Activated naive CD4-positive, alpha-beta T cell treated with anti-CD3 and anti-CD28 coated beads, Interleukin-2, amount 50 U/mL, for 72 hours (primary cell): ENCODE data around the gene CCDC159. TPM values are rescaled to one million over a fixed set of nuclear protein-coding genes. Genes with fewer than 3 reads are reported as not detected.
A peak's percentile ranks its signal among the peaks of the same experiment; 100 is the strongest.
"Not testable (repeated sequence)": the region's sequence is repeated elsewhere in the genome, so short reads cannot be mapped to it uniquely, and the experiment has no call there.

Experiments used
- ATAC-seq, 2 donors: fragments of 150-1000 bp; cut with Tn5 transposase; 2 replicates each; pipeline ENCODE4 v1.10.0; 2021; ENCODE audit warnings: mild to moderate bottlenecking in 2 of 2, moderate library complexity in 2 of 2
- DNase-seq, 2 donors: peaks; one replicate each; pipeline ENCODE4 v3.0.0; 2021 to 2022; ENCODE audit warnings: low spot score in 2 of 2
- H3K27ac Mint-ChIP-seq, 2 donors: one replicate each; pipeline ENCODE4 v1.8.0; 2022; ENCODE audit warnings: mild to moderate bottlenecking in 2 of 2, mixed read lengths in 2 of 2
- H3K36me3 Mint-ChIP-seq, 2 donors: one replicate each; pipeline ENCODE4 v1.8.0; 2022; ENCODE audit warnings: mixed read lengths in 2 of 2
- H3K9me3 Mint-ChIP-seq, 2 donors: one replicate each; pipeline ENCODE4 v1.8.0; 2022; ENCODE audit warnings: mixed read lengths in 2 of 2
- total RNA-seq, 2 donors: library from RNA; stranded (reverse); gene quantifications; one replicate each; pipeline ENCODE4 v1.2.3, GENCODE V29; 2022

CCDC159 gene, protein sequence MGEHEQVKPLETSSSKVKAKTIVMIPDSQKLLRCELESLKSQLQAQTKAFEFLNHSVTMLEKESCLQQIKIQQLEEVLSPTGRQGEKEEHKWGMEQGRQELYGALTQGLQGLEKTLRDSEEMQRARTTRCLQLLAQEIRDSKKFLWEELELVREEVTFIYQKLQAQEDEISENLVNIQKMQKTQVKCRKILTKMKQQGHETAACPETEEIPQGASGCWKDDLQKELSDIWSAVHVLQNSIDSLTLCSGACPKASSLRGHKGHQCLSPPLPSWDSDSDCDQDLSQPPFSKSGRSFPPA
- total RNA-seq, result 10 to 100 TPM; 16.6 to 28.8 TPM

DNA sequence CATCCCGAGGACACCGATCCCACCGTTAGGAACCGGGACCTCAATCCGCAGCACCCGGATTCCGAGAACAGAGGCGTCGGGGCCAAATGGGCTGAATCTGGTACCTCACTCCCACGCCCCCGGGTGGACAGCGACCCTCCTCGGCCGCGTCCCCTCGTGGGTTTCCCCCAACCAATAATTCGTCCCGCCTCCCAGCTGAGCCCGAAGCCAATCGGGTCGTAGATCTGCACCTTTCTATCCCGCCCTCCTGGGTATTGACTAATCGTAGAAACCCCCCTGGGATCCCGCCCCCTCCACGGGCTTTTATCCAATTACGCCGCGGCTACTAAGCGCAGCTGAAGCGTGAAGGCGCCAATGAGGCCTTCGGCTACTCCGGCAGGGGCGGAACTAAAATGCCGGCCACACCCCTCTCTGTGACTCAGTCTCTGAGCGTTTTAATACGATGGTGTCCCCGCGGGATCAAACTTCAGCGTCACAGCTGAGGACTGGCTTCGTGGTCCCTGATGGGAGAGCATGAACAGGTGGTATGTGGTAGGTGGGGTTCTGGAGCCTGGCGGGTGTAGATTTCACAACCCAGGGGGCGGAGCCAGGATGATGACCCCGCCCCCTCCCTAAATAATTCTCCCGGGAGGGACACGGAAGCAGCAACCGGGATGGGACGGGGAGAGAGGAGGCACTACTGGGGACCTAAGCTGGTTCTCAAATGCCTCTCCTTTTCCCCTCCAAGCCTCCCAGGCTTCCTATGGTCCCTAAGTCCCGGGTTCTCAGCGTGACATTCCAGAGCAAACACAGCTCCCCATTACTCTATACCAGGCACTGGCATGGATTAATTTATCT is at the start of gene CCDC159, which contains the start of gene TMEM205:
Gene CCDC159, plus strand, starts transcription at position 416 of the 837 bp plus-strand sequence. Its CDS starts 88 bp downstream, at position 504.
Gene TMEM205, minus strand, starts transcription at position 165 of the 837 bp plus-strand sequence. CDS start 649 bp downstream, outside the sequence.
- peaks cover 7 to 8% of the 10 kb centered on the region in 2 donors for H3K9me3 Mint-ChIP-seq
- peak; percentile 95 to 98 for DNase-seq
- peak; percentile 96 for ATAC-seq
- peak within 1 kb of the TSS; percentile 93 to 94 for H3K27ac Mint-ChIP-seq
- peaks cover 6 to 20% of the 10 kb centered on the region in 2 donors for H3K36me3 Mint-ChIP-seq

DNA sequence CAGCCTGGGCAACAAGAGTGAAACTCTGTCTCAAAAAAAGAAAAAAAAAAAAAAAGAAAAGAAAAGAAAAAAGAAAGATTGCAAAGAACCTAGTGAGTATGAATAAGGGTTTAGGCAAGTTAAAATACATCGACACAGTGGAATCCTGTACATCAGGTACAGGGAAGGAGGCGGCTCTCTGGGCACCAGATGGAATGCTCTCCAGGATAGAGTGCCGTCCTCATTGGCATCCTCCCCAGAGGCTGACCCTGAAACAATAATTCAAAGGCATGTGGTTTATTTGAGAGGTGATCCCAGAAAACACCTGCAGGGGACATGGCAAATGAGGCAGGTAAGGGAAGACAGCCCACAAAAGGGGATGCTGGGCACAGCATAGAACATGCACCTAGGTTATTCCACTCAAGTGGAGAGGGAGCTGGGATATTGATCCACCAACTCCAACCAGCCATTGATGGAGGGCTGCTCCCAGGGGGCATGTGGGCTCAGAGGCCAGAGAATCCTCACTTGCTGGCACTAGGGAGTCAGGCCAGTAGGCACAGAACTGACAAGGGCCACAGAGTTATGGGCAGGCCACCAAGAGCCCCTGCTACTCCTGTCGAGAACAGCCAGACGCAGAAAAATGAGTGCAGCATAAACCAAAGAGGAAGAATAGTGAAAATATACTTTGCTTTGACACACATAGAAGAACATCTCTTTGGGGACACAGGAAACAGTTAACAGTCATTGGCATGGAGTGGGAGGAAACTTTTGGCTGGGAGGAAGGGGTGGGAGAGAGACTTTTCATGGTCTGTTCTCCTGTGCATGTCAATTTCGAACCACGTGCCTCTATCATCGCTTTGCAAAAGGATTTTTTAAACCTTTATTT is 46.1 kb upstream of the CCDC159 start:
- no peak for DNase-seq
- Mint-ChIP-seq H3K36me3 (no peaks in the 10 kb centered on the region), H3K9me3 (no peaks in the 10 kb centered on the region), H3K27ac (no peak overlapping the region)
- no peak for ATAC-seq

DNA sequence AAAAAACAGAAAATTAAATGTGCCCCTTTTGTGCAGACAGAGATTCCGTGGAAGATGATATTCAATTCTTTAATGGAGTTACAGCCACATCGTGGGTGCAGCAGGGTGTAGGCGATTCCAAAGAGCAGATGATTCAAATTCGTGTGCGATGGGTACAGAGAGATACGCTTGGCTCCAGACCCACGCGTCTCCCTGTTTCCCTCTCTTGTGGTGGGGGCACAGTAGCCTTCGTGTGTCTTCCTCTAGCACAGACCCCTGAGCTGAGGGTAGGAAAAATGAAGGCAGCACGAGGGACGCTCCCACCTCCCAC is 45.6 kb upstream of the CCDC159 start:
- Mint-ChIP-seq H3K9me3 (no peaks in the 10 kb centered on the region), H3K27ac (no peak overlapping the region), H3K36me3 (no peaks in the 10 kb centered on the region)
- DNase-seq (no peak), ATAC-seq (no peak)

DNA sequence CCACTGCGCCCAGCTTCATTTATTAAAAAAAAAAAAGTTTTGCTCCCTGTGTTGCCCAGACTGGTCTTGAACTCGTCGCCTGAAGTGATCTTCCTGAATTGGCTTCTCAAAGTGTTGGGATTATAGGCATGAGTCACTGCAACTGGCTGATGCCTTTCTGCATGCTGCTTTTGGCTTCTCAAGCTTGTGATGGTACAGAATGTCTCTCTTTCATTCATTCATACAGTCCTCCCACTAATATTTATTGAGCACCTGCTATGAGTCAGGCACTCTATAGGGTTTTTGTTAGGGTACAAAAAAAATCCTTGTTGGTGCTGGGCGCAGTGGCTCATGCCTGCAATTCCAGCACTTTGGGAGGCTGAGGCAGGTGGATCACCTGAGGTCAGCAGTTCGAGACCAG is 41.4 kb upstream of the CCDC159 start:
- ATAC-seq (no peak), DNase-seq (no peak)
- H3K36me3 Mint-ChIP-seq, result no peaks in the 10 kb centered on the region
- no peak overlapping the region for H3K27ac Mint-ChIP-seq
- H3K9me3 Mint-ChIP-seq, result no peaks in the 10 kb centered on the region

DNA sequence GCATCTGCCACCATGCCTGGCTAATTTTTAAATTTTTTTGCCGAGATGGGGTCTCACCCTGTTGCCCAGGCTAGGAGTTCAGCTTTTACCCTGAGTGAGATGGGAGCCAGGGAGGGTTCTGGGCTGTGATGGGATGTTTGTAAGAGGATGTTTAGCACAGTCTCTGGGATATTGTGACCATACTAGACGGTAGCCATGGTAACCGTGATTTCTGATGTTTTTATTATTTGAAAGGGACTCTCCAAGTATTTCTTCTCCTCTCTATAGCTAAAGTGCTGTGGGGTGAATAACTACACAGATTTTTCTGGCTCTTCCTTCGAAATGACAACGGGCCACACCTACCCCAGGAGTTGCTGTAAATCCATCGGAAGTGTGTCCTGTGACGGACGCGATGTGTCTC is 40.0 kb upstream of the CCDC159 start:
- H3K27ac Mint-ChIP-seq, result no peak overlapping the region
- H3K9me3 Mint-ChIP-seq, result no peaks in the 10 kb centered on the region
- DNase-seq, result no peak
- no peak for ATAC-seq
- H3K36me3 Mint-ChIP-seq, result no peaks in the 10 kb centered on the region

DNA sequence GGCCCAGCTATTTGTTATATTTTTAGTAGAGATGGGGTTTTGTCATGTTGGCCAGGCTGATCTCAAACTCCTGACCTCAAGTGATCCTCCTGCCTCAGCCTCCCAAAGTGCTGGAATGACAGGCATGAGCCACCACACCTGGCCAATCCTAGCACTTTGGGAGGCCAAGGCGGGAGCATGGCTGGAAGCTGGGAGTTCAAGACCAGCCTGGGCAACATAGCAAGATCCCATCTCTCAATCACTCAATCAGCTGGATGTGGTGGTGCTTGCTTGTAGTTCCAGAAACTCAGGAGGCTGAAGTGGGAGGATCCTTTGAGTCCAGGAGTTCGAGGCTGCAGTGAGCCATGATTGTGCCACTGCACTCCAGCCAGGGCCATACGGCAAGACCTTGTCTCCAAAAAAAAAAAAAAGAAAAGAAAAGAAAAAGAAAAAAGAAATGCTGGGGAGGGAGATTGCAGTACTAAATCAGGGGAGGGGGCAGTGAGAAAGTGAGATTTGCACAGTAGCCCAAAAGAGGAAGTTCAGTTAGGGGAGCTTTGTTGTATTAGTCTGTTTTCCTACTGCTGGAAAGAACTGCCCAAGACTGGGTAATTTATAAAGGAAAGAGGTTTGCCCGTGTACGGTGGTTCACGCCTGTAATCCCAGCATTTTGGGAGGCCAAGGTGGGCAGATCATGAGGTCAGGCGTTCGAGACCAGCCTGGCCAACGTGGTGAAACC is 25.9 kb upstream of the CCDC159 start:
- not testable (repeated sequence) for H3K9me3 Mint-ChIP-seq, H3K27ac Mint-ChIP-seq, ATAC-seq, DNase-seq, H3K36me3 Mint-ChIP-seq

DNA sequence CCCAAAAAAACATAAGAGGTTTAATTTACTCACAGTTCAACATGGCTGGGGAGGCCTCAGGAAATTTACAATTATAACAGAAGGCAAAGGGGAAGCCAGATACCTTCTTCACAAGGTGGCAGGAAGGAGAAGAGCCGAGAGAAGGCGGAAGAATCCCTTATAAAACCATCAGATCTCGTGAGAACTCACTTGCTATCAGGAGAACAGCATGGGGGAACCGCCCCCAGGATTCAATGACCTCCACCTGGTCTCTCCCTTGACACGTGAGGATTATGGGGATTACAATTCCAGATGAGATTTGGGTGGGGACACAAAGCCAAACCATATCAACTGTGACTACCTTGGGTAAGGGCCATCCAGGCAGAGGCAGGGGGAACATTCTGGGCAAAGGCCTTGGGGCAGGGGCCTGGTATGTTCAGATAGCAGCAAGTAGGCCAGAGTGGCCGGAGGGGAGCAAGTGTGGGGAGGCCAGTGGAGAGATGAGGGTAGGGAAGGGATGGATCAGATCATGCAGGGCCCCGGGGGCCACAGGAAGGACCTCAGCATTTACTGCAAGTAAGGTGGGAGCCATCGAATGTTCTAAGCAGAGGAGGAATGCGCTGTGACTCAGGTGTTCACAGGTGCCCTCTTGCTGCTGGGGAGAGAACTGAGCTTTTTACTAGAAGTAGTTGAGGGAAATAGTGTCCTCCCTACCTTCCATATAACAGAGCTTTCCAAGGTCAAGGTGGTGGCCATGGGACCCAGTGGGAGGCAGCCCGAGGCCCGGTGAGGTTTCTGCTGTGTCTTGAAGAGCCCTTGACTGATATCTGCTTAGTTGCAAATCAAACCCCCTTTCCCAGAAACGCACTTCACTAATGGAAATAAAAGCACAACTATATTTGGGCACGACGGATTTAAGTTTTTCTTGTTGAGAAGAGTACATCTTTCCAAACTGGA is 24.9 kb upstream of the CCDC159 start:
- Mint-ChIP-seq H3K27ac (no peak overlapping the region), H3K9me3 (no peaks in the 10 kb centered on the region), H3K36me3 (no peaks in the 10 kb centered on the region)
- ATAC-seq (no peak), DNase-seq (no peak)

DNA sequence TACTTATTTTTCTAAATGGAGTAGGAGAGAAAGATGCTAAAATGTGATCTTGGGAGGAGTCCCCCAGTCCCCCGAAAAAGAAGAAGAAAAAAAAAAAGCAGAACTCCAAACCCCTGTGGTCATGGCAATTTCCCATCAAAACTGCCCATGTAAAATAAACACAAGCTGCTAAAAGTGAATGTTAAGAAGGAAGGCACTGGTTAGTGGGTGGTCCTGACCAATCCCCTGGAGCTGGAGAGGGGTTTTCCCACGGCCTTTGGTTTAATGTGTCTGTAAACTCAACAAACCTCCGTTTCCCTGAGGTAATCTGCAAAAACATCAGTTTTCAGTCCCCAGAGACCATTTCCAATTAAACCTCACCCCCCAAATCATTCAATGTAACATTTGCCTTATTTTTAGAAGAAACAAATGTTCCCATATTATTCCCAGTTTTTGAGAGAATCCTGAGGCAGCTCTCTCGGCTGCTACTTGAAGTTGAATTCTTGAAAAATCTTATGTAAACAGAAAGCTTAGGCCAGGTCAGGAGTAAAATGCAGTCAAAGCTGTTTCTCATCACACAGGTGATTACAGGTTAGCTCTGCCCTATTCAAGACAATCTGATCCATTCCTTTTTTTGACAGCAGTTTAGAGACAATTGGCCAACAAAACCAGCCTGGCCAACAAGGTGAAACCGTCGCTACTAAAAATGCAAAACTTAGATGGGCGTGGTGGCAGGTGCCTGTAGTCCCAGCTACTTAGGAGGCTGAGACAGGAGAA is 23.9 kb upstream of the CCDC159 start:
- no peak for ATAC-seq
- Mint-ChIP-seq H3K9me3 (no peaks in the 10 kb centered on the region), H3K27ac (no peak overlapping the region), H3K36me3 (no peaks in the 10 kb centered on the region)
- DNase-seq, result no peak

DNA sequence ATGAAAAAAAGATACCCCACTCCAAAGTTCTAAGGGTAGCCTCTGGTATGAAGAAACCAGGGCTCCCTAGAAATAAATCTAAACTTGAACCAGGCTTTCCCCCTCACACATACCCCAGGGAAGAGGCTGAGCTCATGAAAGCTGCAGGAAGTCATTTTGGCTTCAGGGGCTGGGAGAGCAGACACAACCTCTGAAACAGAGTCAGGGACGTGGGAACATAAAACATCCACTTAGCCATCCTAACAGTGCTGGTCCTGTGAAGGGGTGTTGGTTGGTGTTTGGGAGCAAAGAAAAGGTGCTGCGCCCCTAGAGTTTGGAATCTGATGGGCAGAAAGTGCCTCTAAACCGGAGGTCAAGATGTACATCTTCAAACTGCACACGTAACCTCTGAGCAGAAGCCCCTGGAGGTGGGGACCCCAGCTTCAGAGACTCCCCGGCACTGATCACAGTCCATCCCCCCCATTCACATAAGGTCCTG is 22.7 kb upstream of the CCDC159 start:
- no peaks in the 10 kb centered on the region for H3K9me3 Mint-ChIP-seq
- no peaks in the 10 kb centered on the region for H3K36me3 Mint-ChIP-seq
- no peak for ATAC-seq
- peak overlapping the region; percentile 78 to 81 for H3K27ac Mint-ChIP-seq
- DNase-seq, result no peak

DNA sequence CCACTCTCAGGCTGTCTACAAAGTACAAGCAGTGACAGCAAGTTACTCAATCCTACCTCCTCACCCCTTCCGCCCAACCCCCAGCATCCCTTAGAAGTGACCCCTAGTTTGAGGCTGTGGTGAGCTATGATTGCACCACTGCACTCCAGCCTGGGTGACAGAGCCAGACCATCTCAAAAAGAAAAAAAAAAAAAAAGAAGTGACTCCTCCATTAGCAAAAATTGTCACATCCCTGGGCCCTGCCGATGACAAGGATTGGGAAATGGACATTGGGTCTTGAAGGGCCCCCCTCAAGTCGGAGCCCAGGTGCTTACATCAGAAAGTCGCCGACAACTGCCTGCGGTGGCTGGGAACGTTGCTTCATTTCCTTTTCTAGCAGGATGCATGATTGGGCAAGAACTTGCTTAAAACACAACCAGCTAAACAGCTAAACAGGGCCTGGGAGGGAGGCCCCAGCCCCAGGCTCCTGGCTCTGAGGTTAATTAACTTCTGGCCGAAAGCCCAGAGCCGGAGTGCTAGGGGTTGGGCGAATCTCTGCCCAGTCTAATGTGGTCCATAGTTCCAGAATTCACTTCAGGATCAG is 22.1 kb upstream of the CCDC159 start:
- Mint-ChIP-seq H3K27ac (peak overlapping the region; percentile 78 to 81), H3K9me3 (no peaks in the 10 kb centered on the region), H3K36me3 (no peaks in the 10 kb centered on the region)
- no peak for DNase-seq
- peak; percentile 58 to 84 for ATAC-seq

DNA sequence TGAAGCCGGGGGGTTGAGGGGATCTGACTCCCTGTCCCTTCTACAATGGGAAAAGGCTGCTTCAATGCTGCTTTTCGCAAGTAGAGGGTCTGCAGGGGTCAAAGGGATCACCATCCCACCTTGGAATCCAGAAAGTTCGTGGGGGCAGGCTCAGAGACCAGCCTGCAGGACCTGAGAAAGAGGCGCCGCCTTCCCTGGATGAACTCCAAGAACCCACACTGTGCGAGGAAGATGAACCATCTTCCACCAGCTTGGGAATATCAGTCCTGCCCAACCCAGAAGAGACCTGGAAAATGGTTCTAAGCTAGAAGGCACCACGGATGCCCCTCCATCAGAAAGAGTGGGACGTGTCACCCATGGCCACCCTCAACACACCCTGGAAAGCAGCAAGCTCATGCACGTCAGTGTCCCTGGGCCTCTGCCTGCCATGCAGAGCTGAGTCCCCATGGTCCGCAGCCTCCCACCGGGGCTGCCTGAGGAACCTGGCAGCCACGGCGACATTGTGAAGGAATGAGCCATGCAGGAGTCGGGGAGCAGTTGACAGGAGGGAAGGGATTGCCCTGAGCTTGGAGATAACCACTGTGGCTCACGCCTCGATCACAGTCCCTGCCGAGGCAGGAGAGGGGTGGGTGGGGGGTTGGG is 21.4 kb upstream of the CCDC159 start:
- peak overlapping the region; percentile 78 to 81 for H3K27ac Mint-ChIP-seq
- ATAC-seq (no peak), DNase-seq (no peak)
- H3K36me3 Mint-ChIP-seq, result no peaks in the 10 kb centered on the region
- no peaks in the 10 kb centered on the region for H3K9me3 Mint-ChIP-seq

DNA sequence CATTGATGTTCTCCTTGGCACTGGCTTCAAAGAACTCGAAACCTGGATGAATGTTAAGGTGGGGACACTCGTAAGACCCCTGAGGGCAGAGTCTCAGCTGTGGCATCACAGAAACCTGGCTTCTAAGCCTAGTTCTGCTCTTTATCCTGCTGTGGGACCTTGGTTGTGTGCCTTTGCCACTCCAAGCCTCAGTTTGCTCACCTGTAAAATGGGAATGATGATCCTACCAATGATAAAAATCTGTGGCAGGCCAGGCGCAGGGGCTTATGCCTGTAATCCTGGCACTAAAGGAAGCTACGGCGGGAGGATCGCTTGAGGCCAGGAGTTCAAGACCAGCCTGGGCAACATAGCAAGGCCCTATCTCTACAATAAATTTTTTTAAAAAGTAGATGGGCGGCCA is 20.8 kb upstream of the CCDC159 start:
- no peak for DNase-seq
- no peak for ATAC-seq
- H3K27ac Mint-ChIP-seq, result no peak overlapping the region
- H3K36me3 Mint-ChIP-seq, result no peaks in the 10 kb centered on the region
- no peaks in the 10 kb centered on the region for H3K9me3 Mint-ChIP-seq

DNA sequence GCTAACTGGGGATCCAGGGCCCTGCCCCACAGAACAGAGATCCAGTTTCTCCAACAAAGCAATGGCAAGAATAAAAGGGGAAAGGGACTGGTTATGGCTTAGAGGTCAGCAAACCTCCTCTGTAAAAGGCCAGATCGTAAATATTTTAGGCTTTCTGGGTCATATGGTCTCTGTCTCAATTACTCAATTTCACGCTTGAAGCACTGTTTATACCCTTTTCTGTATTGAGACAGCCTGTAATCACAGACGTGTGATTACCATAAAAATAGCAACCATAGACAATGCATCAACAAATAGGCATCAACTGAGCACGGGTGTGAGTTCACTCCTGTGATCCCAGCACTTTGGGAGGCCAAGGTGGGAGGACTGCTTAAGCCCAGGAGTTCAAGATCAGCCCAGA is 16.2 kb upstream of the CCDC159 start:
- Mint-ChIP-seq H3K9me3 (no peaks in the 10 kb centered on the region), H3K36me3 (peaks cover 1 to 2% of the 10 kb centered on the region in 2 donors), H3K27ac (no peak overlapping the region)
- DNase-seq, result no peak
- no peak for ATAC-seq

DNA sequence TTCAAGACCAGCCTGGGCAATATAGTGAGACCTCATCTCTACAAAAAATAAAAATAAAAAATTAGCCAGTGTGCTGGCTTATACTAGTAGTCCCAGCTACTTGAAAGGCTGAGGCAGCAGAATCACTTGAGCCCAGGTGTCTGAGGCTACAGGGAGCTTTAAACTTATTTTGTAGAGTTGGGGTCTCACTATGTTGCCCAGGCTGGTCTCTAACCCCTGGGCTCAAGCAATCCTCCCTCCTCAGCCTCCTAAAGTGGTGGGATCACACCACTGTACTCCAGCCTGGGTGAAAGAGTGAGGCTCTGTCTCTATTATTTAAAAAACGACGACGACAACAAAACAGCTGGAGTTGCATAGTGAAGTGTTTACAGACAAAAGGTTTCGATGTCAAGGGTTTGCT is 14.8 kb upstream of the CCDC159 start:
- Mint-ChIP-seq H3K36me3 (peaks cover 6% of the 10 kb centered on the region in 2 donors), H3K27ac (no peak overlapping the region), H3K9me3 (no peaks in the 10 kb centered on the region)
- ATAC-seq, result no peak
- DNase-seq, result no peak
